ENCODE results near the gene ROR2. TPM values are rescaled to one million over a fixed set of nuclear protein-coding genes. Genes with fewer than 3 reads are reported as not detected.
A peak's percentile ranks its signal among the peaks of the same experiment; 100 is the strongest.

Gene ROR2
- total RNA-seq, 4 donors from 2014 or later = 4.2 to 23.2 (median 11.2) TPM

GRCh38 chr9:91783876-91784672 is 166.0 kb downstream of the ROR2 start:
- TF ChIP-seq POLR2AphosphoS5 (IDR thresholded peaks at IDR 0.05) = no peak
- no peak for TF ChIP-seq EP300 (IDR thresholded peaks at IDR 0.05; ENCODE audit: low read depth)
- no peak for TF ChIP-seq POLR2A (IDR thresholded peaks at IDR 0.05)
- TF ChIP-seq, protein P1, sequence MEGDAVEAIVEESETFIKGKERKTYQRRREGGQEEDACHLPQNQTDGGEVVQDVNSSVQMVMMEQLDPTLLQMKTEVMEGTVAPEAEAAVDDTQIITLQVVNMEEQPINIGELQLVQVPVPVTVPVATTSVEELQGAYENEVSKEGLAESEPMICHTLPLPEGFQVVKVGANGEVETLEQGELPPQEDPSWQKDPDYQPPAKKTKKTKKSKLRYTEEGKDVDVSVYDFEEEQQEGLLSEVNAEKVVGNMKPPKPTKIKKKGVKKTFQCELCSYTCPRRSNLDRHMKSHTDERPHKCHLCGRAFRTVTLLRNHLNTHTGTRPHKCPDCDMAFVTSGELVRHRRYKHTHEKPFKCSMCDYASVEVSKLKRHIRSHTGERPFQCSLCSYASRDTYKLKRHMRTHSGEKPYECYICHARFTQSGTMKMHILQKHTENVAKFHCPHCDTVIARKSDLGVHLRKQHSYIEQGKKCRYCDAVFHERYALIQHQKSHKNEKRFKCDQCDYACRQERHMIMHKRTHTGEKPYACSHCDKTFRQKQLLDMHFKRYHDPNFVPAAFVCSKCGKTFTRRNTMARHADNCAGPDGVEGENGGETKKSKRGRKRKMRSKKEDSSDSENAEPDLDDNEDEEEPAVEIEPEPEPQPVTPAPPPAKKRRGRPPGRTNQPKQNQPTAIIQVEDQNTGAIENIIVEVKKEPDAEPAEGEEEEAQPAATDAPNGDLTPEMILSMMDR (IDR thresholded peaks at IDR 0.05) = no peak

GRCh38 chr9:91783411-91783810 is 166.6 kb downstream of the ROR2 start:
- in situ Hi-C loops (cut with MboI; ENCODE audit: low pct_ligation_motif_present in 1 of 4, low pct_unique_long_range_greater_than_20kb in 1 of 4, low sequenced_read_pairs in 3 of 4) (no loop called here), intact Hi-C loops (cut with DNase I; ENCODE audit: low total_unique reads) (loop anchor here (5.0 kb wide), 1 partner anchor 114 kb away; no protein-coding TSS in a partner anchor)
- Histone ChIP-seq H3K9me3 (no peaks in the 10 kb centered on the region), H3K4me3 (no peak overlapping the region), H3K36me3 (no peaks in the 10 kb centered on the region), H3K4me1 (peaks cover 0 to 10% (median 0%) of the 10 kb centered on the region in 4 donors), H3K27me3 (no peaks in the 10 kb centered on the region), H3K27ac (peak overlapping the region in 3 of 4 donors; percentile 45 to 50 (median 46))
- TF ChIP-seq, protein P1 (IDR thresholded peaks at IDR 0.05) = no peak
- TF ChIP-seq POLR2A (IDR thresholded peaks at IDR 0.05) (no peak), EP300 (IDR thresholded peaks at IDR 0.05; ENCODE audit: low read depth) (no peak), POLR2AphosphoS5 (IDR thresholded peaks at IDR 0.05) (no peak)
- 78 to 82% methylated on average over 3 to 6 of the region's 6 CpGs for WGBS, 2 donors (ENCODE audit: low coverage in 1 of 2)
- DNase-seq = no peak

More at GRCh38 chr9:91783876-91784672, 166.0 kb downstream of the ROR2 start:
- intact Hi-C loops (cut with DNase I; ENCODE audit: low total_unique reads) (loop anchor here (5.0 kb wide), 1 partner anchor 113 kb away; no protein-coding TSS in a partner anchor), in situ Hi-C loops (cut with MboI; ENCODE audit: low pct_ligation_motif_present in 1 of 4, low pct_unique_long_range_greater_than_20kb in 1 of 4, low sequenced_read_pairs in 3 of 4) (no loop called here)
- H3K4me3 ChIP-seq = no peak overlapping the region
- 82% methylated on average over 6 to 14 of the region's 14 CpGs for WGBS, 2 donors (ENCODE audit: low coverage in 1 of 2)
- H3K9me3 ChIP-seq = no peaks in the 10 kb centered on the region
- no peaks in the 10 kb centered on the region for H3K27me3 ChIP-seq
- no peak for DNase-seq
- no peaks in the 10 kb centered on the region for H3K36me3 ChIP-seq
- H3K4me1 ChIP-seq = peaks cover 0 to 10% (median 0%) of the 10 kb centered on the region in 4 donors
- peak overlapping the region in 3 of 4 donors; percentile 45 to 50 (median 46) for H3K27ac ChIP-seq

DNA sequence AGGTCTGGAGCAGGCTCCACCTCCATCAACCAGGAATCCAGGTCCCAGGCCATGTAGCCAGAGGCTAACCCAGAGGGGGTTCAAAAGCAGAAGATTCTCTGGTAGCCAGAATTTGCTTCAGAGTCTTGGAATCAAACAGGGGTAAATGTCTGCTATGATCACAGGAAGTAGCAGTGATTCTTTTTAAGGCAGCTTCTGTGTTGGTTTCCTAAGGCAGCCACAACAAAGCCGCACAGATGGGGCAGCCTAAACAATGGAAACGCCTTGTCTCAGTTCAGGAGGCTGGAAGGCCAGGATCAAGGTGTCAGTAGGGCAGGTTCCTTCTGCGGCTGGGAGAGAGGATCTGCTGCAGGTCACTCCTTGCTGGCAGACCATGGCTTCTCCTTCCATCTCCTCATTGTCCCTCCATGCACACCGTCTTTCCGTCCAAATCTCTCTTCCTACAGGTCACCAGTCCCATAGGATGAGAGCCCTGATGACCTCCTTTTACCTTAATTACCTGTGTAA is 167.3 kb downstream of the ROR2 start:
- DNase-seq = no peak
- TF ChIP-seq, protein P1 (IDR thresholded peaks at IDR 0.05) = no peak
- no peak for TF ChIP-seq POLR2A (IDR thresholded peaks at IDR 0.05)
- no peak for TF ChIP-seq POLR2AphosphoS5 (IDR thresholded peaks at IDR 0.05)
- no peak for TF ChIP-seq EP300 (IDR thresholded peaks at IDR 0.05; ENCODE audit: low read depth)
- Histone ChIP-seq H3K4me3 (no peak overlapping the region), H3K4me1 (peaks cover 0 to 10% (median 1%) of the 10 kb centered on the region in 4 donors), H3K36me3 (no peaks in the 10 kb centered on the region), H3K27me3 (no peaks in the 10 kb centered on the region), H3K9me3 (no peaks in the 10 kb centered on the region), H3K27ac (peak overlapping the region in 3 of 4 donors; percentile 45 to 50 (median 46))
- 89% methylated on average over 5 of the region's 5 CpGs; no CpG with 5 or more reads in 1 of the 2 donors for WGBS, 2 donors (ENCODE audit: low coverage in 1 of 2)
- in situ Hi-C loops (cut with MboI; ENCODE audit: low pct_ligation_motif_present in 1 of 4, low pct_unique_long_range_greater_than_20kb in 1 of 4, low sequenced_read_pairs in 3 of 4) = no loop called here
- intact Hi-C loops (cut with DNase I; ENCODE audit: low total_unique reads) = loop anchor here (5.0 kb wide), 1 partner anchor 115 kb away; no protein-coding TSS in a partner anchor

DNA sequence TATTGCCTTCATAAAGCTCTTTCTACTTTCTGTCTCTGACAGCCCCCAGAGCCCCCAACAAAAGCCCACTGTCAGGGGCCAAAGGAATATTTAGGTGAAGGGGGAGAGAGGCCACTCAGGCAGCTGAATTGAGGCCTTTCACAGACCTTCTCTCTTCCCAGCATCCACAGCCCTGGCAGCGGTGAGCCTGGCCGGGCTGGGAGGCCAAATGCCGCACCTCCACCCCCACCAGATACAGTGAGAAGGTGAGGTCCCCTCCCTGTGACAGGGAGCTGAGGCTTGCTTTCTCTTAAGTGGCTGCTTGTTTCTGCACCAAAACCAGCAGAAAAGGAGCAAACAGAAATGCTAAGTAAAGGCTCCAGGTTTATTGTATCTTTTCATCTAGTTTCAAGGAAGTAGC is 168.1 kb downstream of the ROR2 start:
- WGBS, 2 donors (ENCODE audit: low coverage in 1 of 2) = 74 to 87% methylated on average over 3 of the region's 3 CpGs
- Histone ChIP-seq H3K4me1 (peaks cover 0 to 10% (median 2%) of the 10 kb centered on the region in 4 donors), H3K4me3 (no peak overlapping the region), H3K9me3 (no peaks in the 10 kb centered on the region), H3K36me3 (no peaks in the 10 kb centered on the region), H3K27ac (peak overlapping the region in 1 of 4 donors; percentile 31), H3K27me3 (no peaks in the 10 kb centered on the region)
- in situ Hi-C loops (cut with MboI; ENCODE audit: low pct_ligation_motif_present in 1 of 4, low pct_unique_long_range_greater_than_20kb in 1 of 4, low sequenced_read_pairs in 3 of 4) (no loop called here), intact Hi-C loops (cut with DNase I; ENCODE audit: low total_unique reads) (loop anchor here (5.0 kb wide), 1 partner anchor 115 kb away; no protein-coding TSS in a partner anchor)
- TF ChIP-seq, protein P1 (IDR thresholded peaks at IDR 0.05) = no peak
- TF ChIP-seq POLR2A (IDR thresholded peaks at IDR 0.05) (no peak), EP300 (IDR thresholded peaks at IDR 0.05; ENCODE audit: low read depth) (no peak), POLR2AphosphoS5 (IDR thresholded peaks at IDR 0.05) (no peak)
- DNase-seq = no peak
